Bronchial epithelial cell (primary cell): ENCODE measurements around the gene CFD. TPM values are rescaled to one million over a fixed set of nuclear protein-coding genes. Genes with fewer than 3 reads are reported as not detected.

Source experiments
- DNase-seq: peaks from one replicate; pipeline ENCODE4 v3.0.0-alpha.2; 2010; ENCODE audit warnings: low read depth
- FAIRE-seq: peaks from 2 replicates; lab custom pipeline; 2011; peaks lifted over from hg19 to GRCh38; lab: Jason Lieb, UNC
- H3K27me3 ChIP-seq: 2 replicates; pipeline ENCODE4 v1.5.1; 2011; ENCODE audit warnings: low read length; ENCODE audit not compliant: control insufficient read depth, insufficient read depth
- H3K36me3 ChIP-seq: 2 replicates; pipeline ENCODE4 v1.5.1; 2011; ENCODE audit warnings: low read length; ENCODE audit not compliant: control insufficient read depth, insufficient read depth
- H3K4me3 ChIP-seq: 2 replicates; pipeline ENCODE4 v1.5.1; 2011; ENCODE audit warnings: mild to moderate bottlenecking, low read depth, low read length, control low read depth
- total RNA-seq: library from RNA; depleted of rRNA; stranded (reverse); fragments of >200 nt; gene quantifications from 2 replicates; pipeline ENCODE4 v1.2.1, GENCODE V29; 2014
- TF ChIP-seq, protein P1 (sequence below): IDR thresholded peaks from 2 replicates; pipeline ENCODE4 v1.5.1; 2011; ENCODE audit warnings: mild to moderate bottlenecking, moderate library complexity, low read length, control low read depth, inconsistent platforms; ENCODE audit not compliant: insufficient read depth, severe bottlenecking

The CFD gene
- total RNA-seq, 1 donor from 2014 or later: 4.2 TPM

DNA sequence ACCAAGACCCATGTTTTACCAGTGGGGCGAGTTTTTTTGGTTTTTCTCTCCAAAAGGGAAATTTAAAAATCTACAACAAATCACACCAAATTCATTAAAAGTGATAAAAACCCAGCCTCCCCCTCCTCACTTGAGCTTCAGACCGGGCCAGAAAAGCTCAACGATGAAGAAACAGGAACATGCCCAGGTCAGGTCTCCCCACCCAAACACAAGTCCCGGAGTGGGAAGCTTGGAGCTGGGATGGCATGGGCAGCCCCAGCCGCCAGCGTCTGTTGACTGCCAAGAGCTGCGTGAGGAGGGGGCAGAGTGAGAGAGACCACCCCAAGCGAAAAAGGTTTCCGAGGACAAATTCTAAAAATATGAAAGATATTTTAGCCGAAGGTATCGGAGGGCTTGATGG lies 37.5 kb downstream of the CFD start:
- FAIRE-seq (no peak), DNase-seq (no peak)
- no peaks in the 10 kb centered on the region for H3K27me3 ChIP-seq
- TF ChIP-seq, protein P1, sequence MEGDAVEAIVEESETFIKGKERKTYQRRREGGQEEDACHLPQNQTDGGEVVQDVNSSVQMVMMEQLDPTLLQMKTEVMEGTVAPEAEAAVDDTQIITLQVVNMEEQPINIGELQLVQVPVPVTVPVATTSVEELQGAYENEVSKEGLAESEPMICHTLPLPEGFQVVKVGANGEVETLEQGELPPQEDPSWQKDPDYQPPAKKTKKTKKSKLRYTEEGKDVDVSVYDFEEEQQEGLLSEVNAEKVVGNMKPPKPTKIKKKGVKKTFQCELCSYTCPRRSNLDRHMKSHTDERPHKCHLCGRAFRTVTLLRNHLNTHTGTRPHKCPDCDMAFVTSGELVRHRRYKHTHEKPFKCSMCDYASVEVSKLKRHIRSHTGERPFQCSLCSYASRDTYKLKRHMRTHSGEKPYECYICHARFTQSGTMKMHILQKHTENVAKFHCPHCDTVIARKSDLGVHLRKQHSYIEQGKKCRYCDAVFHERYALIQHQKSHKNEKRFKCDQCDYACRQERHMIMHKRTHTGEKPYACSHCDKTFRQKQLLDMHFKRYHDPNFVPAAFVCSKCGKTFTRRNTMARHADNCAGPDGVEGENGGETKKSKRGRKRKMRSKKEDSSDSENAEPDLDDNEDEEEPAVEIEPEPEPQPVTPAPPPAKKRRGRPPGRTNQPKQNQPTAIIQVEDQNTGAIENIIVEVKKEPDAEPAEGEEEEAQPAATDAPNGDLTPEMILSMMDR: no peak
- no peak overlapping the region for H3K4me3 ChIP-seq
- H3K36me3 ChIP-seq: peaks cover 23% of the 10 kb centered on the region

DNA sequence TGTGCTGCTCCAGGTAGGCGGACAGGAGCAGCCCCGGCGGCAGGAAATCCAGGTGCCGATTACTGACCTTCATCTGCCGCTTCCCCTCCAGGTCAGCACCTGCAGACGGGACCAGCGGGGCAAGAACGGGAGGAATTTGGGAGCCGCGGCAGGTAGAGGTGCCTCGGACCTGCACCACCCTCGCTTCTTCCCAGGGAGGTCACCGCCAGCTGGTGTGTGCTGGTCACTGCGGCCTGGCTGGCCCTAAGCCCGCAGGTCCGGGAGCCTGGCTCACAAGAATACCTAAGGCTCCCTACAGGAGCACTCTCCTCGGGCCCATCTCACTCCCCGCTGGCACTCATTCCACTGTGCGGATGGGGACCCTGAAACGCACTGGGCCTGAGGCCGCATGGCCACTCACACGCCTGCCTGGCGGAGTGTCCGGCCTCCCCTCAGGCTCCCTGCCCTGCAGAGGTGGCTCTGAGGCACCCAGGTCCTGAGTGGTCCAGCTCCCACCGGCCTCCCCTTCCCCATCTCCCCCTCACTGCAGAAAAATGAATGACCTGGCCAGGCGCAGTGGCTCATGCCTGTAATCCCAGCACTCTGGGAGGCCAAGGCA lies 38.1 kb downstream of the CFD start:
- TF ChIP-seq, protein P1: peak; percentile 9
- Histone ChIP-seq H3K4me3 (no peak overlapping the region), H3K36me3 (peaks cover 24% of the 10 kb centered on the region), H3K27me3 (no peaks in the 10 kb centered on the region)
- no peak for FAIRE-seq
- DNase-seq: no peak

DNA sequence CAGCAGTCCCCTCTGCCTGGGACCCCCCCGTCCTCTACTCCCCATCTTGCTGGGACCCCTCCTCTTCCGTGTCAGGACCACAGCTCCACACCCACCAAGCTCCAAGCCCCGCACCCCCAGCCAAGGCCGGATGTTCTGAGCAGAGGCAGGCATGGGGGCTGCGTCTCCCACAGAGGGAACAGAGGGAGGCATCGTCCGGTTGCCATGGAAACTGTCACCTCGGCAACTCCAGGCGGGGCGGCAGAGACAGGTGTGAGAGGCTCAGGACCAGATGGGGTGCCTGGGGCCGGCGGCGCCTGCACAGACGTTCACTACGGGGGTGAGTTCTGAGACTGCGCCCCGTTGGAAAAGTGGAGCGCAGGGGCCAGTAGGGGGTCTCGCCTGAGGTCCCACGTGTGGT lies 39.2 kb downstream of the CFD start:
- TF ChIP-seq, protein P1: no peak
- H3K36me3 ChIP-seq: peaks cover 24% of the 10 kb centered on the region
- no peak for FAIRE-seq
- H3K4me3 ChIP-seq: no peak overlapping the region
- no peak for DNase-seq
- H3K27me3 ChIP-seq: no peaks in the 10 kb centered on the region

DNA sequence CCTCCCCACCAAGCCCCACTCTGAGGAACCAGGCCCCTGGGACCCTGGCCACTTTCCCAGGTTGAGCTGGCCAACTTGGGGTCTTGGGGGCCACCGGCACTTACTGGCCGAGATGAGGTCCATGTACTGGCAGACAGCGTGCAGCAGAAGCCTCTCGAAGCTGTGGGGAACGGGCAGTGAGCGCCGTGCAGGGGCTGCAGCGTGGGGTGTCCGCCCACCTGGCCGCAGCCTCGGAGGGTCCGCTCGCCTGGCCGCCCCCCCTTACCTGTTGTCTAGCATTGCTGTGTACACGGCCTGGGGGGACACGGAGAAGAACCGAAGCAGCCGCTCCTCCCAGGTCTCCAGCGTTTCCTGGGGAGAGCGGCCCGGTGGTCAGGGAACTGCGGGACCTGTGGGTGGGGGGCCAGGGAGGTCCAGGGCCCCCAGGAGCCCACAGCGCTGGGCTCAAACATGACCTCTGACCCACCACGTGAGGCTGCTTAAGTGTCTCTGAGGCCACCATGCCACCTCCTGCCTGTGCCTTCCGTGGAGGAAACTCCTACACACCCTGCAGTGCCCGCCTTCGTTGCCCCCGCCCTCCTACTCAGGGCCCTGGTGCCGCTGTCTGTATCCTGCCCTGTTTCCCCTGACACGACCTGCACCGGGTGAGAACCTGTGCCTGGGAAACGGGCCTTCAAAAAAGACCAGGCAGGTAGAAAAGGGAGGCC lies 40.0 kb downstream of the CFD start:
- Histone ChIP-seq H3K36me3 (peaks cover 24% of the 10 kb centered on the region), H3K27me3 (no peaks in the 10 kb centered on the region), H3K4me3 (no peak overlapping the region)
- TF ChIP-seq, protein P1: no peak
- DNase-seq (no peak), FAIRE-seq (no peak)

DNA sequence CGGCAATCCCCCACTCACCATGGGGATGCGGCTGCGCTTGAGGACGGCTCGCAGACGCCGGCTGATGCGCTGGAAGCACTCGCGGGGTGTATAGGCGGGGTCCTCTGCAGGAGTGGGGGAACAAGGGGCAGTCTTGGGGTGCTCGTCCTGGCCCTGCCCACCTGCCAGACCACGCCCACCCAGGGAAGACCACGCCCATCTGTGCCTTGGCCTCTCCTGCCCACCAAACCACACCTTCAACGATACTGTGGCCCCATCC lies 40.5 kb downstream of the CFD start:
- peaks cover 24% of the 10 kb centered on the region for H3K36me3 ChIP-seq
- TF ChIP-seq, protein P1: no peak
- DNase-seq (no peak), FAIRE-seq (no peak)
- H3K4me3 ChIP-seq: no peak overlapping the region
- H3K27me3 ChIP-seq: no peaks in the 10 kb centered on the region
